AG09319 (cell line): ENCODE measurements around the gene MDGA2.
"Not testable (repeated sequence)": the region's sequence is repeated elsewhere in the genome, so short reads cannot be mapped to it uniquely, and the experiment has no call there.

Source experiments
- DNase-seq: peaks from one replicate; pipeline ENCODE4 v3.0.0-alpha.2; 2010; ENCODE audit warnings: low read depth; ENCODE audit errors: extremely low read depth
- CTCF ChIP-seq: IDR thresholded peaks from 2 replicates; pipeline ENCODE4 v1.5.1; 2011; ENCODE audit warnings: low read depth, mild to moderate bottlenecking, inconsistent platforms, low read length, moderate library complexity

The MDGA2 gene

GRCh38 chr14:47195582-47195981, 479.8 kb downstream of the MDGA2 start:
- TF ChIP-seq CTCF = no peak
- DNase-seq = no peak

DNA sequence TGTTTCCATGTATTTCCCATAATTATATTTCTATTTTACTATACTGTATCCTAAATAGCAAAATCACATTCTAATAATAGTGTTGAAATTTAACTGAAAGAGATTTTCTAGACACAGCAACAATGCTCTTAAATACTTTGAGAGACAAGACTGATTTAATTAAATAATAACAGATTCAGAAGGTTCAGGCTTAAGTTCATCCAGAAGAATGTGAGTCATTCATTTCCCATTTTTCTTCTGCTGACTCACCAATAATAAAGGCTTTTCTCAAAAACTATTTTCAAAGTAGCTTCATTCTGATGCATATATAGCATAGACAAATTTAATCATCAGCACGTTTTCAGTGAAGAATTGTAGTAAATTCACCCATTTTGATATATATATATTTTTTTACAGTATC, 481.4 kb downstream of the MDGA2 start:
- no peak for DNase-seq
- no peak for TF ChIP-seq CTCF

DNA sequence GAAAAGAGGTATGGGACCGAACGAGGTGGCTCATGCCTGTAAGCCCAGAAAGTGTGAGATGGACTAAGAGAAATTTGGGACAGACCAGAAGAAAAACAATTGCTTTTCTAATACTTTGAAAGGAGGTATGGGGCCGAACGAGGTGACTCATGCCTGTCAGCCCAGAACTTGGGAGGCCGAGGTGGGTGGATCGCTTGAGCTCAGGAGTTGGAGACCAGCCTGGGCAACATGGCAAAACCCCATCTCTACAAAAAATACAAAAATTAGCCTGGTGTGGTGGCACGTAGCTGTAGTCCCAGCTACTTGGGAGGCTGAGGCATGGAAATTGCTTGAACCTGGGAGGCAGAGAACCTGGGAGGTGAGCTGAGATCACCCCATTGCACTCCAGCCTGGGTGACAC, 483.2 kb downstream of the MDGA2 start:
- not testable (repeated sequence) for DNase-seq

DNA sequence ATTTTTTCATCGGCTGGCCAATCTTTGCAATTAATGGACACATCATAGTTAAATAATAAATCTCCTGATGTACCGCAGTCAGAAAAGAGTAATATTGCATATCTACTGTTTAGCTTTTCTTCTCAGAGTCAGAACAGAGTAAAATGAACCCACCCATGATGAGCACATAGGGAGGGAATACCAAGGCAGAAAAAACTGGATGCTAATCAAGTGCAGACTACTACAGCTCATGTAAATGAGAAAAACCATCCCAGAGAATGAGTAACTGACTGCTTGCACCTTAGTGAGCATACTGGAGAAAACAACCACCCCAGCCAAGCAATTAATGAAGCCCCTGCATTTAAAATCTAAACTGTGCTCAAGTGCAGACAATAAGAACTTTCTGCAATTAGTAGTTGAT, 483.7 kb downstream of the MDGA2 start:
- DNase-seq = no peak
- TF ChIP-seq CTCF = no peak

GRCh38 chr14:47189911-47190484, 485.4 kb downstream of the MDGA2 start:
- DNase-seq = no peak
- no peak for TF ChIP-seq CTCF

GRCh38 chr14:47186486-47186885, 488.9 kb downstream of the MDGA2 start:
- TF ChIP-seq CTCF = no peak

GRCh38 chr14:47179906-47180305, 495.5 kb downstream of the MDGA2 start:
- TF ChIP-seq CTCF = no peak
- no peak for DNase-seq

More at GRCh38 chr14:47186486-47186885, 488.9 kb downstream of the MDGA2 start:
- DNase-seq = no peak

GRCh38 chr14:47171896-47172295, 503.5 kb downstream of the MDGA2 start:
- DNase-seq = not testable (repeated sequence)

- no peak for DNase-seq
- TF ChIP-seq CTCF = no peak
These were observed 508.0 kb downstream of the MDGA2 start for GRCh38 chr14:47167402-47167801.
